HG03097 (cell line): ENCODE measurements around the gene CCDC120.

Experiments
- ATAC-seq: cut with Tn5 transposase; IDR thresholded peaks from one replicate; pipeline ENCODE4 v1.9.1; 2021; ENCODE audit not compliant: unreplicated experiment, low FRiP score

The CCDC120 gene, protein sequence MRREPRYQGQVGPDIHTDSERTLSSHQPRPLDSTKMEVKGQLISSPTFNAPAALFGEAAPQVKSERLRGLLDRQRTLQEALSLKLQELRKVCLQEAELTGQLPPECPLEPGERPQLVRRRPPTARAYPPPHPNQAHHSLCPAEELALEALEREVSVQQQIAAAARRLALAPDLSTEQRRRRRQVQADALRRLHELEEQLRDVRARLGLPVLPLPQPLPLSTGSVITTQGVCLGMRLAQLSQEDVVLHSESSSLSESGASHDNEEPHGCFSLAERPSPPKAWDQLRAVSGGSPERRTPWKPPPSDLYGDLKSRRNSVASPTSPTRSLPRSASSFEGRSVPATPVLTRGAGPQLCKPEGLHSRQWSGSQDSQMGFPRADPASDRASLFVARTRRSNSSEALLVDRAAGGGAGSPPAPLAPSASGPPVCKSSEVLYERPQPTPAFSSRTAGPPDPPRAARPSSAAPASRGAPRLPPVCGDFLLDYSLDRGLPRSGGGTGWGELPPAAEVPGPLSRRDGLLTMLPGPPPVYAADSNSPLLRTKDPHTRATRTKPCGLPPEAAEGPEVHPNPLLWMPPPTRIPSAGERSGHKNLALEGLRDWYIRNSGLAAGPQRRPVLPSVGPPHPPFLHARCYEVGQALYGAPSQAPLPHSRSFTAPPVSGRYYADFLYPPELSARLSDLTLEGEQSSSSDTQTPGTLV

DNA sequence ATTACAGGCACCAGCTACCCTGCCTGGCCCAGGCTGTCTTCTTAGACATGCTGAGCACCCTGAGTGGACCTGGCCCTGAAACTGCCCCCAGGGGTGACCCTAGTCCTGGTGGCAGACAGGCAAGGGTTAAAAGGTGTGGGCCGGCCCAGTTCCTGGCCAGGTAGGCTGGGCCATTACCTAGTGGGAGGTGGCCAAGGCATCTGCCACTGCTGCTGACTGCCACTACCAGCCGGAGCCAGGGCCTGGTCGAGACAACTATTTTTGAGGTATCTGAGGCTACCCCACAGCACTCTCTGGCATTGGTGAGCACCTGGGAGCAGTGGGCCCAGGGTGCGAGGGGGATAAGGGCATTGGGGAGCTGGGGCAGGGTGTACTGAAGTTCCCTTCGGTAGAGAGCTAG, at the start of gene CCDC120:
CCDC120 (plus strand) TSS at position 206 of the 400 bp plus-strand sequence. CDS start 3,043 bp downstream, outside the sequence.
- no peak for ATAC-seq

- ATAC-seq: no peak
Measured at GRCh38 chrX:49019050-49019449, 39.7 kb upstream of the CCDC120 start.

DNA sequence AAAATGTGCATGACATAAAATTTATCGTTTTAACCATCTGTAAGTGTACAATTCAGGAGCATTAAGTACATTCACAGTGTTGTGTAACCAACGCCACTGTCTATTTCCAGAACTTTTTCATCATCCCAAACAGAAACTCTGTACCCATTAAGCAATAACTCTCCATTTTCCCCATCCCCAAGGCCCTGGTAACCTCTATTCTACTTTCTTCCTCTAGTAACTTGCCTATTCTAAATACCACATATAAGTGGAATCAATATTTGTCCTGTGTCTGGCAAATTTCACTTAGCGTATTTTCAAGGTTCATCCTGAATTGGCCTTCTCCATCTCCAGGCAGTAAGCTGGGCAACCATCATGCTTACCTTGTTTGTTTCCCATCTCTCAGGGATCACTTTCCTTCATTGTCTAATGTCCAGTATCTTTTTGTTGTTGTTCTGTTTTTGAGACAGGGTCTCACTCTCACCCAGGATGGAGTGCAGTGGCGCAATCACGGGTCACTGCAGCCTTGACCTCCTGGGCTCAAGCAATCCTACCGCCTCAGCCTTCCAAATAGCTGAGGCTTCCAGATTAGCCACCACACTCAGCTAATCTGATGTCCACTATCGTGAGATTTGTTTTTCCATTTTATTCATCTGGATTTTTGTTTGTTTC, 39.1 kb upstream of the CCDC120 start:
- ATAC-seq: no peak

- ATAC-seq: no peak
Measured at GRCh38 chrX:49029876-49030275, 28.9 kb upstream of the CCDC120 start.

- ATAC-seq: no peak
Measured at GRCh38 chrX:49030283-49030682, 28.5 kb upstream of the CCDC120 start.

GRCh38 chrX:49037883-49038475, 20.8 kb upstream of the CCDC120 start:
- no peak for ATAC-seq

DNA sequence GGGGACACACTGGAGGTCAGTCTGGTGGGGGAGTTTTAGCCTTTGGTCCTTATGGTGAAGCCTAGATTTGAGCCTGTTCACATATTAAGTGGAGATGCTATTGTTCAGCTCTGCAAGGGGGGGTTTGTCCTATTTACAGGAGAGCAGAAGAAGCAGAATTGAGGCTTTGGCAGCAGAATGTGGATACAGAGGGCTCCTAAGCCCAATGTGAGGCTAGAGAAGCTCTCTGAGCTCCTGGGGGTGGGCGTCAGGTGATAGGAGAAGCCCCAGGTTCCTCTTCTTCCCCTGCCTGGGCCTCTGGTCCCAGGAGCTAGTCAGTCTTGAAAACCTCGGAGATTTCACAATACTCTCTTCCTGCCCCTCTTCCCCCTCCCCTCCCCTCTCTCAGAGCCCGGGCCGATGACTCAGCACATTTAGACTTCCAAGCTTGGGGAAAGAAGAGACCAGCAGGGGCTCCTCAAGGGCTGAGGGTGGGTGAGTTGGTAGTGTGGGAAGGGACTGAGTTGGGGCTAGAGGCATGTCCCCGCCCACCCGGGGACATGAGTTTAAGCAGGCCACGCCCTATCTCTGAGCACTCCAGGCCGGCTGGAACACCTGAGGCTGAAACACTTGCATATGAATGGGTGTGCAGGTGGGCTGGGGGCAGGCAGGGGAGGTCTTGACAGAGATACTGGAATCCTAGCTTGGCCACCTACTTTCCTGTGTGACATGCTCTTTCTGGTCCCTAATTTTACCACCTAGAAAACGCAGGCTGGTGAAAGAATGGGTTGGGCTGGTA, 19.0 kb upstream of the CCDC120 start:
- ATAC-seq: no peak

- no peak for ATAC-seq
Measured at GRCh38 chrX:49040376-49040955, 18.3 kb upstream of the CCDC120 start.

GRCh38 chrX:49041744-49042580, 16.8 kb upstream of the CCDC120 start:
- ATAC-seq: no peak

DNA sequence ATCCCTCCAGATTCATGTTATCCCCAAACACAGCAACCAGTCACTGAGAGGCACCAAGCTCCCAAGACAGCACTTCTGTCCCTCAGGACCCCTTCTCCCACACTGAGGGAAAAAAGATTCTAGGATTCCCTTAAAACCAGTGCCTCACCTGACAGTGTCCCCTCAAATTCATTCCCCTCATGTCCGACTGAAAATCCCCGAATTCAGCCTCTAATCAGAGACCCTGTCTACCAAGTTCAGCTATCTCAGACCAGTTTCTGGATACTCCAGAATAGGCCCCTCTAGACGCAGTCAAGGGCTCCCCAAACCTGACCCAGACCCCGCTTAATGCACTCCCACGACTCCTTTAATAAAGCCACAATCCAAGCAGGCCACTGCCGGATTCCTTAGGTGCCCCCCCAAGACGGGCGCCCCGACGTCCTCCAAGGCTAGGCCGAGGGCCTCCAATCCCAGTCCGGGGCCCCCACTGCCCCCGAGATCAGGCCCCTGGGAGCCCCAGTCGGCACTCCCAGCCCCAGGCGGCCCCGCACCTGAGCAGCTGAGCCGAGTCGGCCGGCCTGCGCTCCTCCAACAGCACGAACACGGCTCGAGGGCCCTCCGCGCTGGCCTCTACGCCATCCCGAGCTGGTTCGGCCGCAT, 16.1 kb upstream of the CCDC120 start:
- peak; percentile 5 for ATAC-seq

DNA sequence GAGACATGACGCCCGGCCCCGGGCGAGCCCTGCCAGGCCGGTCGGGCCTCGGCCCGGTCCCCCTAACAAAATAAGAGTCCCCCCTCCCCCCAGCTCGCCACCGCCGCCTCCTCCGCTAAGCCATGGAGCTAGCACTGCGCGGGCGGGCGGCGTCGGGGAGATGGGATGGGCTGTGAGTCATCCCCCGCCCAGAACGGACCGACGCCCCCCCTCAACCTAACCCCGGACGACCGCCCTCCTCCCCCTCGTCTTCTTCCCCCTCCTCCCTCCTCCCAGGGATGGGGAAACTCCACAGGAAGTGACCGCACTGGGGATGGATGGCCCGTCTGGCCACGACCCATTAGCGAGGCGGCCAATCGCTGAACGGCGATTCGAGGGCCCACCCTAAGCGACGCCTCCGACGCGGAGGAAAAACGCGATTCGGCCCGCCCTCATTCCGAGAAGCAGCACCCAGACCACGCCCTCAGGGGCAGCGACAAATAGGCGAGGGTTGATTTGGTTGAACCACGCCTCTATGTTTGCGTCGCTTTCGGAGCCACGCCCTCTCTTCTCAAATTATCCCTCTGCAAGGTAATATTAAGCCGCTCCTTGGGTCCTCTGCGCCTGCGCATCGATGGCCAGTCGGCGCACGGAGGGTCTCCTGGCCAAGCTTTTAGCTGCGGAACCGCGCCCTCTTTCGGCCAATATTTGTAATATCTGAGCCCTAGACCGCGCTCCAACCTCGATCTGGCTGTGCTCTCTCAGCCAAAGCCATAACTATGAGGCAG, 15.4 kb upstream of the CCDC120 start, which contains the start of gene TFE3:
TFE3 (minus strand) TSS at position 138 of the 767 bp plus-strand sequence; CDS start at position 7, 131 bp downstream.
- peak; percentile 81 for ATAC-seq

DNA sequence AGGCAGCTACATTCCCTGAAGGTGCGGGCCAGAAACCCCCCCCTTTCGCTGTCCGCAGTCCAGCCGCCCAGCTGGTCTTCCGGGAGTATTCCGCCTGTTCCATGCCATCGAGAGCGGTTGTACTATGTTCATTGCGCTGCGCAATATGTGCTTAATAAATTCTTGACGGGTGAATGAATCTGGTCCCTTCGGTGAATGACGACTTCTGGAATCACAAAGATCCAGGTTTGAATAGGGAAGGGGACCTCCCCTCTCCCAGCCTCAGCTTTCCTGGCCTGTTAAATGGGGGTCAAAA, 14.9 kb upstream of the CCDC120 start:
- ATAC-seq: no peak

DNA sequence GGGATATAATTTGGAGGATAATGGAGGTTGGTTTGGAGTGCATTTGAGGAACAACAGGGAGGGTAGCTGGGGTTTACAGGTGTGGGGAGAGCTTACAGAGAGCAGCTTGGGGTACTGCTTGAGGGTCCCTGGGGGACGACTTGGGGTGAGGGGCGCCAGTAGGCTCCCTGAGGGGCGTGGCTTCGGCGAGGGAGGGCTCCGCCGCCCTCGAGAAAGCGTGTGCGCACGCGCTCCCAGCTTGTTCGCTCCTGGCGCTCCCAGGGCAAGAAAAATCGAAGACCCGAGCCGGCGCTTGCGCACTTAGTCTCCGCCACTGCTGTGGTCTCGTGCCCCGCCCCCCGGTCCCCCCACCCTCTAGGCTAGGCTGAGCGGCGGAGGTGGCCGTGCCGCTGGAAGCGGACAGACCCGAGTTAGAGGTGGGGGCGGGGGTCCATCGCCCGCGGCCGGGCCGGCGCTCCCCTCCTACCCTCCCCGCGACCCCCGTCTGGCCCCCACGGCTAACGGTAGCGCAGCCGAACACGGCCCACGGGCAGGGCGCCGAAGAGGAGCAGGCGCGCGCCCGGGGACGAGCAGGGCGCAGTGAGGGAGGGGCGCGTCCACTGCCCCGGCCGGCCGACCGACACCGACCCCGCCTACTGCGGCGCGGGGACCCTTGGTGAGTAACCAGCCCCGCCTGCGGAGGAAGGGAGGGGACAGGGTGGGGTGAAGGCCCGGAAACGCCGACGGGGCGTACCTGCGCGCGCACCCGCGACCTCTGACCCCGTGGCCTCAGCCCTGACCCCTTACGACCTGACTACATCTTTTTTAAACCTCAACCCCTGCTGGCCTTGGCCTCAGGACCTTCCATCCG, 5.4 kb upstream of the CCDC120 start:
- ATAC-seq: no peak

GRCh38 chrX:49054073-49054762, 4.6 kb upstream of the CCDC120 start:
- no peak for ATAC-seq

GRCh38 chrX:49059201-49059600, 402 bp downstream of the CCDC120 start:
- no peak for ATAC-seq

- ATAC-seq: no peak
Measured at GRCh38 chrX:49059681-49060085, 884 bp downstream of the CCDC120 start.
